T-helper 1 cell (primary cell): Measurements from ENCODE around the gene ZNF775.

Experiments used
- DNase-seq, 5 donors: peaks; one replicate each; pipeline ENCODE4 v3.0.0-alpha.2; 2012 to 2020

The ZNF775 gene

DNA sequence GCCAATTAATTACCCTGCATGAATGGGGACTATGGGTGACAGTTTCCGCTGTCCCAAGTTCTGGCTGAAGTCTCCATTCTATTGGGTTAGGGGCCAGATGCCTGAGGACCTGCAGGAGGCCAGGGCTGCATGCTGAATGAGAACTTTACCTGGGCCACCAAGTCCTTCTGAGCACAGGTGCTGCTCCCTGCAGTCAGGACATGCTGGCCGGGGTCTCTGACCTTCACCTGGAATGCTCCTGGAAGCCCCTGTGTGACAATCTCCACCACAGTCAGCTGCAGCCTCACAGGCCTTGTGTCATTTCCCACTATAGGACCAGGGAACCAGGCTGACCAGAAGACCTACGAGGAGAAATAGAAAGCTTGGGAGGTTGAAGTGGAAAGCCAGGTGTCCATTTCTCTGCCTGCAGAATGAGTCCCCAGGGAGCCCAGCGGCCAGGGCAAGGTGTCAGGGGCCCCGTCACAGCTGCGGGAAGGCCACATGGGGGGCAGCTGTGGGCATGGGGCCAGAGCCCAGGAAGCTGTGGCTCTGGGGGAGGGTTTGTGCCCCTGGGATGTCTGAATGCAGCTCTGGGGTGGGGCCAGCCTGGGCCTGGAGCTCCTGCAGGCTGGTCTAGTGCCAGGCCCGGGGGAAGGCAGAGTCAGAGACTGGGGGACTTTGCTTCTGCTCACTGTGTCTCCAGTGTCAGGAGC, 65.7 kb downstream of the ZNF775 start:
- no peak for DNase-seq

DNA sequence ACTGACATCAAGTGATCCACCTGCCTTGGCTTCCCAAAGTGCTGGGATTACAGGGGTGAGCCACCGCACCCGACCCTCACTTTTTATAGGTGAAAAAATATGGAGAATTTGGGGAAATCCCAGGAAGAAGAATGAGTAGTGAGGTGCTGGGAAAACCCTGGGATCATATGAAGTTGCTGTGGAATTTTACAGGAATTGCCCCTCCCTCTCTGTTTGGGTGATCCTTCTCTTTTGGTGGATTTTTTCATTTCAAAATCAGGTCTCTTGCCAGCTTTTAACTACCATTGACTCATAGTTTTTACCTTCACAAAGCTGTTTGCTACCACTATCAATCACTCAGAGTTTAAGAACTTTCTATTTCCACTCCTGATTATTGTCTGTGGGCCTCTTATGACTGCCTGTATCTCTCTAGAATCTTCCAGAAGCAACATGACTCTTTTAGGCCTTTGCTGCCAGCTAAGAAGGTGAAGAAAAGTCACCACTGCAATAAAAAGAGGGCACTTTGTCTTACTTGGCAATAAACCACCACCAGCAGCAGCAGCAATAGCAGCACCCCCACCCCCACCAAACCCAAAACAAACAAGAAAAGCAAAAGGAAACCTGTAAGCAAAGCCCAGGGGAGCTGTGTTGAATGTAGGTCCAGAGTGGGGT, 67.3 kb downstream of the ZNF775 start:
- DNase-seq, result peak in 1 of 5 donors; percentile 57
